Activated effector memory CD4-positive, alpha-beta T cell treated with Interleukin-2 at 50 U/mL for 16 hours (primary cell): ENCODE data around the gene ZSWIM1.
A peak's percentile ranks its signal among the peaks of the same experiment; 100 is the strongest.
"Not testable (repeated sequence)": the region's sequence is repeated elsewhere in the genome, so short reads cannot be mapped to it uniquely, and the experiment has no call there.

Experiments used
- DNase-seq: peaks from one replicate; pipeline ENCODE4 v3.0.0-alpha.2; 2020

ZSWIM1 gene

GRCh38 chr20:45890077-45890984, 9.3 kb downstream of the ZSWIM1 start:
- DNase-seq = no peak

- peak; percentile 71 for DNase-seq
These were observed 10.3 kb downstream of the ZSWIM1 start, which contains the start of the genes CTSA and NEURL2 for GRCh38 chr20:45890985-45891983. Gene CTSA (plus strand): TSS chr20:45891335. CDS start chr20:45891569, 234 bp downstream. Gene NEURL2 (minus strand): TSS chr20:45891208. CDS start chr20:45890991, 217 bp downstream.

- no peak for DNase-seq
These were observed 11.2 kb downstream of the ZSWIM1 start for GRCh38 chr20:45892049-45892825.

- no peak for DNase-seq
These were observed 11.9 kb downstream of the ZSWIM1 start for GRCh38 chr20:45892828-45893500.

- no peak for DNase-seq
These were observed 12.8 kb downstream of the ZSWIM1 start for GRCh38 chr20:45893831-45894230.

- no peak for DNase-seq
These were observed 13.8 kb downstream of the ZSWIM1 start for GRCh38 chr20:45894797-45895196.

GRCh38 chr20:45896641-45897161, 15.7 kb downstream of the ZSWIM1 start:
- no peak for DNase-seq

- DNase-seq = no peak
These were observed 16.3 kb downstream of the ZSWIM1 start for GRCh38 chr20:45897289-45897688.

GRCh38 chr20:45897692-45898091, 16.7 kb downstream of the ZSWIM1 start:
- no peak for DNase-seq

- no peak for DNase-seq
These were observed 17.3 kb downstream of the ZSWIM1 start for GRCh38 chr20:45898285-45898684.

- DNase-seq = no peak
These were observed 18.2 kb downstream of the ZSWIM1 start for GRCh38 chr20:45899046-45899835.

- not testable (repeated sequence) for DNase-seq
These were observed 20.3 kb downstream of the ZSWIM1 start for GRCh38 chr20:45901332-45901731.

- no peak for DNase-seq
These were observed 21.2 kb downstream of the ZSWIM1 start for GRCh38 chr20:45902199-45902701.

GRCh38 chr20:45904583-45905504, 23.8 kb downstream of the ZSWIM1 start:
- DNase-seq = no peak

GRCh38 chr20:45905505-45906079, 24.6 kb downstream of the ZSWIM1 start:
- DNase-seq = no peak

- DNase-seq = no peak
These were observed 26.4 kb downstream of the ZSWIM1 start for GRCh38 chr20:45907219-45907948.

GRCh38 chr20:45908084-45908483, 27.1 kb downstream of the ZSWIM1 start:
- DNase-seq = no peak

- no peak for DNase-seq
These were observed 28.3 kb downstream of the ZSWIM1 start for GRCh38 chr20:45909336-45909808.
